Lower leg skin (tissue), 3 donors: ENCODE measurements around the gene QSER1.

Source experiments
- CTCF ChIP-seq, 3 donors: fragments of 450-650 bp; IDR thresholded peaks; one replicate each; pipeline ENCODE4 v1.5.1; 2016; ENCODE audit warnings: antibody characterized with exemption in 3 of 3, mild to moderate bottlenecking in 3 of 3, moderate library complexity in 2 of 3
- POLR2A ChIP-seq, 2 donors: fragments of 450-650 bp; IDR thresholded peaks; one replicate each; pipeline ENCODE4 v1.6.1; 2016 to 2017; ENCODE audit warnings: antibody characterized with exemption in 2 of 2, mild to moderate bottlenecking in 1 of 2, moderate library complexity in 1 of 2

DNA sequence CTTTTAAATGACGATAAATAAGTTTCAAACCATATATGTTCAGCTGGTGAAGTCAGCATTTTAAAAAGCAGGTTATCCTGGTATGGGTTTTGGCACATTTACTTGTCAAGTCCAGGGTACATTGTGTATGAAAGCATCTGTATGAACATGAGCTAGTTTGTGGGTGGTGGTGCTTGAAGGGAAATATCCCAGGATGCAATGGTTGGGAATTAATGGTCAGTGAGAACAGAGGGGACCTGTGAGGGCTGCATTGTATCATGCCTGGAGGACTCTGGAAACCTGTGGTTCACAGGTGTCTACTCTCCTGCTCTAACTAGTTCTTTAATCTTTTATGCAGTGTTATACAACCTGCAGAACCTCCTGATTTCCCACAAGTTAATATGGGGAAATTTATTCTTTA lies 128.9 kb downstream of the QSER1 start:
- TF ChIP-seq POLR2A (IDR thresholded peaks at IDR 0.05) (no peak), CTCF (IDR thresholded peaks at IDR 0.05) (no peak)
